Measurements from ENCODE around the gene BCDIN3D.

BCDIN3D gene

DNA sequence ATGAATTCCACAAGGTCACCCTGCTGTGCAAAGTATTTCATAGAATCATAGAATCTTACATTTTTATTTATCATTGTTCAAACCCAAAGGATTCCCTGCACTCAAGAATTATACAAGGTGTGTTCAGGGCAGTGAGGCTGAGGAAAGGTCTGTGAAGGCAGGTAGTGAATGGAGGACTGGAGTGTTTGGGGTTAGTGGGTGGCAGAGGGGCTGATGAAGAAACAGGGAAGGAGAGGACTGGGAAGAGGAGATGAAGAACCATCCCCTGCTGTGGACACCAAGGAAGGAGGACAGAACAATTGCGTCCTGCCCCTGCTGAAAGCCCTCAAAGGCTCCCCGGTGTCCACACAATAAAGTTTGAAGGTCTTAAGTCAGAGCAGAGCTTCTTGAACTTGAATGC is 10.8 kb upstream of the BCDIN3D start:
- DNase-seq = no peak

DNA sequence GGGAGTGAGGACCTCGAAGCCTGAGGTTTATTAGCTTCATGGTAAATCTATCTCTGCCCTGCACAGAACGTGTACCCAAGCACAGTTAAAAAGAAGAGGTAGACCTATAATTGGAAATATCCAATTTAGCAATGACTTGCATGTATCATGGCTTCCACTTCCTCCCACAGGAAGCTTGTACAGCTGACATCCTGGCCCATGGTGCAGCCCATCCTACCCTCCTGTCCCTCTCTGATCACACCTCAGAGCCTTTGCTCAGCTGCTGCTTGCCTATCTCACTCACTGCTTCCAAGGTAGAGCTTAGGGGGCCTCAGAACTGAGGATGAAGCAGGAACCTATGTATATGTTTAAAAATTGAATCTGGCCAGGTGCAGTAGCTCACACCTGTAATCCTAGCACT is 4.3 kb upstream of the BCDIN3D start:
- no peak for DNase-seq

DNA sequence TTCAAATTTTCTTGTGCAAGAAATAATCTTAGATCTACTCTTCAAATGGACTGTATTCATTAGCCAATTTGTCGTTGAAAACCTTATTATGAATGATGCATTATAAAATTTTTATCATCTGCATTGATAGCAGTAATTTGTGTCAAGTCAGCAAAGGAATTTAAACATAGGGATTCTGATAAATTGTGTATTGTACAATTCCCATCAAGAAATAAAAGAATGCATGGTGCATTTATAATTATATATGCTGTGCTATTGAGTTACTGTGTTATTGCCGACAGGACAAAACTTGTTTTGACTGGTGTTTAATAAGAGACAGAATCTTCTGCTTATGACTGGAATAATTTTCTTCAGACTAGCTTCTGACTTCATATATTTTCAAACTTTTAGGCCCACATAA is 3.1 kb upstream of the BCDIN3D start:
- DNase-seq = no peak

DNA sequence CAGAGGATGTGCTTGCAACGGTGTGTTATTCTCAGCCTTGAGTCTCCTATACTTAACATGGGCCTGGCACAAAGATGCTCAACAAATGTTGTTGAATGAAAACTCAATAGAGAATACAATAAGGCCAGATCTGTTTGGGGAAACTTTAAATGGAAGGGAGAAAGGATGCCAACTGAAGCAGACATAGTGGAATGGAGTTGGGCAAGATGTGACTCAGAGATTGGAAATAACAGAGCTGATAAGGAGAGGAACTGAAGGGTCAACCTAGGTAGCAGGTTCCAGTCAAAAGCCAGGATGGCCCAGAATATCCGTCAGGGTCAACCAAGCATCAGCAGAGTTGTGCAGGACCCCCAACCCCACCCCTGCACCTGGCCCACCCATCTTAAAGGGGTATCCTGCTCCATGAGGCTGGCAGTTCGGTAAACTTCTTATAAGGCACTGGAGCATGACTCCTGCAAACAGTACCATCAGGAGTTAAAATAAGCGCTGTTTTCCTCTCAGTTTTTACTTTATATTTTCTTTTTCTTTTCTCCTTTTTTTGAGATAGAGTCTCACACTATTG is 1.1 kb upstream of the BCDIN3D start:
- DNase-seq = peak; percentile 23

DNA sequence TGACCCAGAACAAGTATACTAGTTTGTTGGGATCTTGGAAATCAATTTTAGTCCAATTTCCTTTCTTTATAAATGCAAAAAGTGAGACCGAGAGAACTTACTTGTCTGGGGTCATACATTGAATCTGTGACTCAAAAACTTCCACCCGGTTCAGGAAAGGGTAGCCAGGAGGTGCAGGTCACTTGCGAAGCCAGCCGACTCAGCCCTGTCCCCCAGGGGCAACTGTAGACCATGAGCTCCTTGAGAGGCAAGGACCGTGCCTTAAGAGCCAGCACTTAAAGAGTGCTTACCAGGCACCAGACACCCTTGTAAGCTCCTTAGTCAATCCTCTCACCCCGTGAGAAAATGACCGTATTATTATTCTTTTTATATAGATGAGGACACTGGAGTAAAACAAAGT is 505 bp upstream of the BCDIN3D start:
- DNase-seq = no peak

DNA sequence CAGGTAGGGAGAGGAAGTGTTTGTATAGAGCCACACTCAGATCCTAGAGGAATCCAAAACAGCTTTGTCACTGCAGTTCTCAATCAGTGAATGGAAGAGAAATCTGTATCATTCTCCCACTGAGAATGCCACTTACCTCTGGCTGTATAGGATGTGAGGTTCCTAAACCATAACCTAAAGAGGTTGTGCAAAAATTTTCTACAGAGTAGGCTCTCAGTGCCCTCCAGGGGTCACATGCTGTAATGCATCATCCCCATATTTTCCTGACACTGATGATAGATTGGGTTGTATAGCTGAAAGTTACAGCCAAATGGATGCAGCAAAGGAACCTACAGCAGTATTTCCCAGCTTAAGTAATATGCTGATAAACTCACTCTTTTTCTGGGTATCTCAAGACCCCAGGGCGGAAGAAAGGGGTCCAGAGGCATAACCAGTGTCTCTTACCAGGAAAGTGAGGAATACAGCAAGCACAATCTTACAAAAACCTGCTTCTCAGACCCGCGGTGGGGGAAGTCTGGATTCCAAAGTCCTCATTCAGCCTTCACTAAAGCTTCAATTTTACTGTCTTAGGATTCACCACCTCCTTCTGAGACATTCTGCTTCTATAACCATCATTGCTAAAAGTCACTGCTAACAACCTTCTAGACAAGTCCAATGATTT is 3.8 kb downstream of the BCDIN3D start:
- peak; percentile 53 to 76 for DNase-seq

DNA sequence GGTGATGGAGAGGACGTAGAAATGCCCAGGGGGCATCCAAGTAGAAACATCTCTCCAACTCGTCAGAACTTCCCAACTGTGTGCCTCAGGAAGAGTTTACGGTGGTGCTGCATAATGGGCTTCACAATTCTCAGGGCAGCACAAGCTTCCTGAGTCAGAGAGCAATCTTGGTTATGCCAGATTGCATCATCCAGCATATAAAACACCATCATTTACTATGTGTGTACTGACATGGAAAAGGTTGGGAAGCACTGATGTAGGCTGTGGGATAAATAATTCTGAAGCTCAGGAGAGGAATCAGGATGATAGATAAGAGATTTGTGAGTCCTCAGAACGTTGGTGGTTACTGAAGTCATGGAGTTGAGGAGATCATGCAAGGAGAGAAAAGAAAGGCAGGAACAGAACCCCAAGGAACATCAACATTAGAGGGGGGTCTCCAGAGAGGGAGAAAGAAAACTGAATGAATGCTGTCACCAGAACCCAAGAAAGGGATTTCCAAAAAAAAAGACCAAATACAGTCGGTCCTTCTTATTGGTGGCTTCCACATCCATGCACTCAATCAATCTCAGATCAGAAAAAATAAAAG is 10.0 kb downstream of the BCDIN3D start:
- DNase-seq = no peak

DNA sequence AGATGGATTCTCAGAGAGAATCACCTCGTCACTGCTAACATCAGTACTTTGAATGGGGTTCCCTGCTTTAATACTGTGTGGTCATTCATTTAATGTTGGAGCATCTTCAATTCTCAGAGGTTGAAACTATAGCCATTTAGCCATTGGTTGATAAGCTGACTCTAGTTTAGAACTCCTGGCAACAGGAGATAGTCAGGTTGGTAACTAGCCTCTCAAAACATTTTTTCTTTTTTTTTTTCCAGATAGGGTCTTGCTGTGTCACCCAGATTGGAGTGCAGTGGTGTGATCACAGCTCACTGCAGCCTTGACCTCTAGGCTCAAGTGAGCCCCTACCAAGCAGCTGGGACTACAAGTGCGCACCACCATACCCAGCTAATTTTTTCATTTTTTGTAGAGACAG is 11.2 kb downstream of the BCDIN3D start:
- DNase-seq = no peak

DNA sequence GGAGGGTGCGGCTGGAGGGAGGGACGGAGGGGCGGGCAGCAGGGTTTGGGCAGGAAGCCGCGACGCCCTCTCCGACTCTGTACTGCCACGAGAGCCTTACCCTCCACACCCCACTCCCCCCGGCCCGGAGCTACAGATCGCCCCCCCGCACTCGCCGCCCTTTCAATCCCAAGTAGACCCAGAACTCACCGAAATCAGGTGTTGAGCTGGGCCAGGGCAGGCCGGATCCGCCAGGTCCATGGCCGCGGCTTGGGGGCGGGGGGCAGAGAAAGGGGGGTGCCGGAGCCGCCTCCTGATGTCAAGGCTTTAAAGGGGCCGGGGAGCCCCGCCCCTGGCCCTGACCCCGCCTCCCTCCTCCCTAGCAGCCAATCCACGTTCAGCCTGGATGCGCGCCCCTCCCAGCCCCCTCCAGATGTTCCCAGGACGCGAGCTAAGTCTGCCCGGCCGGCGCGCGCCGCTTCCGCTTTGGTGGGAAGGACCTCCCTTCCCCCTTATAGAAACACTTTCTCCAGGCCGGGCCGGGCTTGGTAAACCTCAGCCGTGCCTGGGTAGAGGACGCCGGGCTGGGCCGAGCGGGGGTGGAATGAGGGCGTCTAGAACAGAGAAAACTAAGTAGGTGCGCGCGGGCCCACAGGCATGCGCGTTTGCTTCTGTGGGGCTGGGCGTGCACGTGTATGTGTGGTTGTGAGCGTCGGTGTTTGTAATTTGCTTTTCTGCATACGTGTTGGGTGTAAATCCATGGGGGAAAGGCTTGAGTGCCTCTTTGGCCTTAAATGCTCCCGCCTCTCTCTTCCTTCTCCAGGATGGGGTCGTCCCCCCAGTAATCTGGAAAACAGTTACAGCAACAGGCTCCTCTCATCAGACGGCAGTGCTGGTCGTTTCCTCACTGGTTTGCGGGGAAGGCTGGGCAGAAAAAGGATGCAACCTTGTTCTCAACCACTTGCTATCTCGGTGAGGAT is 14.5 kb downstream of the BCDIN3D start, which contains the start of gene NCKAP5L:
TSS of gene NCKAP5L (minus strand) at position 281 of the 959 bp plus-strand sequence. CDS start 24,369 bp downstream, outside the sequence.
- DNase-seq = peak; percentile 92 to 97

DNA sequence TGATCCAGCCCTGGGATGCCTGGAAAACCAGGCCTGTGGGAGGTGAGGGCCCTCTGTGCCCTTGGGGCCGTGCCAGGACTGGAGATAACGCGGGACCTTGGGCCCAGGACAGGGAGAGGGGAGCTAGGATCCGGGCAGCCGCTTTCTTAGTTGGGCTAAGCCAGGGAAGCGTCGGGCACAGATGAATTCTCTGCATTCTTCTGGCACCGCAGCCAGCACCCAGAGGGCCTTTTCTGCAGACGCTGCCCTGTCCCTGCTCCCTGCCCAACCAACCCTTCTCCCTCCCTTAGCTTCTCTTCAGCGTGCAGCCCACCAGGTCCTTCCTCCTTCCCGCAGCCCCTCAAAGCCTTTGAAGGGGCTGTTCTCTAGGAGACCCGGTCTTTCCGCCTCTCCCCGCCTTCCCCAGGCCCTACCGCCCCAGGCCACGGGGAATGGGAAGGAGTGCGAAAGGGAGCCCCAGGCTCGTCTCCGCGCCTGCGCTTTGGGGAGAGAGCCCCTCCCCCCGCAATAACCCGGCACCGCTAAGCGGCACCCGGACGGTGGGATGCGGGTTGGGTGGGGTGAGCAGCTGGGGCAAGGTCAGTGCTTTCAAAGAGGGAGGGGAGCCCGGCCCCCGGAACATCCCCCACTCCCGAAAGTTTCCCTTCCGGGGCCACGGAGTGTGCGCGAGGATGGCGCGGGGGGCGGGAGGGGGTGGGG is 15.4 kb downstream of the BCDIN3D start:
- DNase-seq = peak; percentile 44 to 59

DNA sequence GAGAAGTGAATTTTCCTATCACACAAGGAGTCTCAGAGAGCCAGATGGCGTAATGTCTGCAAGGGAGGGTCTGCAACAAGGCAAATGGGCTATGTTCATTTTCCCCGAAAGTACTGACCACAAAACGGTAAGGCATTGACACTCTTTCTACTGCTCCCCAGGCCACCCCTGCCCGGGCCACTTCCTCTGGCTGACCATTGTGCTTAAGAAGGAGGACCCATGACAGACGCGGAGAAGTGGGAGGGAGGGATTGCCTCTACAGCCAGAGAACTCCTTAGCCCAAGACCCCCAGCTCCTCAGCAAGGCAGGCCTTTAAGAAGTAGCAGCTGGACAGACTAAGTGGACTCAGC is 15.9 kb downstream of the BCDIN3D start:
- peak; percentile 29 to 37 for DNase-seq

DNA sequence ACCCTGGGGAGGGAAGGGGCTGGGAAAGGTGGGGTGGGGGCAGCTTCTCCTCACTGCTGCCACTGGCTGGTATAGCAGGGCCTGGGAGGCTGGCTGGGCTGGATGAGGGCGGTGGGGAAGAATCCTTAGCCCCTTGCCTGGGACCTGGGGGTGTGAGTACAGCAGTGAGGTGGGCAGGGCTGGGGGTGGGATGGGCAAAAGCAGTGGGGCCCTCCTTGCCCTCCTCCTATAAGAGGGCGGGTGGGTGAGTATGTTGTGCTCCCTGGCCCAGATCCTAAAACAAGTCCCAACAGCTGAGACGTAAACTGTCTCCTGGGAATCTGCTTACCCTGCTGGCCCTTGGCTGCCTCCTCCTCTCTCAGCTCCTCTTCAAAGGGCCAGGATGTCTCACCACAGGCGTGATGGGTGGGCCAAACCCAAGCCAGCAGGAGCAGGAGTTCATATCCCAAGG is 16.9 kb downstream of the BCDIN3D start:
- DNase-seq = no peak

DNA sequence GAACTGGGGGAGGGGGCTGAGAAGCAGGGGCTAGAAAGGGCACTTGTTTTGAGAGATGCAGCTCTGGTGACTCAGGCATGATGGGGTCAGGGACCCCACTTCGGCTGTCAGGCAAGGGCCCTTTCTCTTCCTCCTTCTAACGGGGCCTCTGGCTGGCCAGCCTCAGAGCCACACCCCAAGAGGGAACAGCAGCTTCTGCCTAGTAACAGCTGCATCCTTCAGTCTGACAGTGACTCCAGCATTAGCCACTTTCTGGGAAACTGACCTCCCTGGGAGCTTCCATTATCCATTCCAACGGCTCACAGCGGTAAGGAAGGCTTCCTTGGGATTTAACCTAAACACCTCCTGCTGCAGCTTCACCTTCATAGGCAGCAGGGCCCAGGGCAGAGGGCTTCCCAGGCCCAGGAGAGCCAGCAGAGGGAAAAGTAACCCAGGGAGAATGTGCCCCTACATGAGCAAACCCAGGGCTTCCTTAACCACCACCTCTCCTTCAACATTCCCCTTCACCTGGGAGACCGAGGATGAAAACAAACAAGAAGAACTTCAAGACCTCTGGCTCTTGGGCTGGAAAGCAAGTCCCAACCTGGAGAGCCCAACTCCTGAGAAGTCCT is 17.4 kb downstream of the BCDIN3D start:
- peak; percentile 70 to 72 for DNase-seq

DNA sequence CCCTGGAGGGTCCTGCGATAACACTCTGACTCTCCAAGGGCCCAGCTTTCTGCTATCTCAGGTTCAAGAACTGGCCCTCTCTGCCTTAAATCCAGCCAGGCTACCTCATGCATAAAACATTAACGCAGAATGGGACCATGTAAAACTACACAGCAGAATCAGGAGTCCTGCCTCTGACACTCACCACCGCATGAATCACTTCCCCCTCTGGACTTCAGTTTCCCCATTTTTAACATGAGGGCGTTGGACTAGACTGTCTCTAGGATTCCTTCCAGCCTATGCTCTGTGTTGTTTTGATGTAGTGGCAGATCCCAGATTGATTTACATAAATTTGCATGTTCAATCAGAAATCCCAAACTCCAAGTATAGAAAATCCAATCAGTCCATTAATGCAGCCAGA is 18.0 kb downstream of the BCDIN3D start:
- peak; percentile 90 for DNase-seq

DNA sequence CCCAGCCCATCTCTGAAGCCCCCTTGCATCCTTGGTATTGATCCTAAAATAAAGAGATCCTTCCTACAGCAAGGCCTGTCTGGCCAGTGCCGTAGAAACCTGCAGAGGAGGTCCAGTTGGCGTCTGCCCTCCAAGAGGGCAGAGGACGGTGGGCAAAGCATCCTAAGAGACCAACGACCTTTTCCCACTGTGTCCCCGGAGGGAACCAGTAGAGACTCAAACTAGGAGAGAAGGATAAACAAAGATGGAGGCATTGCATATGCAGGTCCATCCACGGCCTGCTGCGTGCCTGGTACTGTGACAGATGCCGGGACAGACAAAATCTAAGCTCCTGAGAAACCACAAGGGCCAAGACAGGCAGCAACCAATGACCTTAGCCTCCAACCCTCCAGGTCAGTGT is 18.5 kb downstream of the BCDIN3D start:
- no peak for DNase-seq

DNA sequence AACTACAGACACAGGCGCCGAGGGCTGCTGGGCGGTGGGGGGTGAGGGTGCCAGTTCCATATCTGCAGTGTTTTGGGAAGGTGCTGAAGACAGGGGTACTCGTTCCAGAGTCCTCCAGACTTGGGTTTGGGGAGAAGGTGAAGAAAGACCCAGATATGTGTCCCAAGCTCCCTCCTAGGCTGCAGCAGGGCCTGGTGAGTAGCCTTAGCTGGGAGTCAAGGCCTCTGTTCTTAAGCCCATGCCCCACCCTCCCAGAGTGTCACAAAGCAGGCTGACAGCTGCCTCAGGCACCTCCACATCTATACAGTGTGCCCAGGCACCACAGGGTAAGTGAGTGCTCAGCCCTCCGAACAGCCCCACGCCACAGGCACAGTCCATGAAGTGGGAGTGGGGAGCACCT is 19.0 kb downstream of the BCDIN3D start:
- DNase-seq = no peak

DNA sequence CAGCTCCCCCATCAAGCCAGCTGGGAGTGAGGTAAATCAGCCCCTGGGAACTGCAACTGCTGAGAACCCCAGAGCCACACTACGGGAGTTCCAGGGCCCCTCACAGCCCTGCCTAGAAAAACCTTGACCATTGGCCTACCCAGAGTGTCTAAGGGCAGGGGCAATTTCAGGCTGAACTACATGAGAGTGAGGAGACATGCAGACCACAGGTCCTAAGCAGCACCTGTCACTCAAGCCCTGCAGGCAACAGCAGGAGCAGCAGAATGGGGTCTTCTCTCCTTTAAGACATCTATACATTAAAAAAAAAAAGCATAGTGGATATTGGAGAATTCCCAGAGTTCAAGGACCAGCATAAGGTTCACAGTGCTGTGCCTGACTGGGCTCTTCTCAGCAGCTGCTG is 19.6 kb downstream of the BCDIN3D start:
- no peak for DNase-seq

DNA sequence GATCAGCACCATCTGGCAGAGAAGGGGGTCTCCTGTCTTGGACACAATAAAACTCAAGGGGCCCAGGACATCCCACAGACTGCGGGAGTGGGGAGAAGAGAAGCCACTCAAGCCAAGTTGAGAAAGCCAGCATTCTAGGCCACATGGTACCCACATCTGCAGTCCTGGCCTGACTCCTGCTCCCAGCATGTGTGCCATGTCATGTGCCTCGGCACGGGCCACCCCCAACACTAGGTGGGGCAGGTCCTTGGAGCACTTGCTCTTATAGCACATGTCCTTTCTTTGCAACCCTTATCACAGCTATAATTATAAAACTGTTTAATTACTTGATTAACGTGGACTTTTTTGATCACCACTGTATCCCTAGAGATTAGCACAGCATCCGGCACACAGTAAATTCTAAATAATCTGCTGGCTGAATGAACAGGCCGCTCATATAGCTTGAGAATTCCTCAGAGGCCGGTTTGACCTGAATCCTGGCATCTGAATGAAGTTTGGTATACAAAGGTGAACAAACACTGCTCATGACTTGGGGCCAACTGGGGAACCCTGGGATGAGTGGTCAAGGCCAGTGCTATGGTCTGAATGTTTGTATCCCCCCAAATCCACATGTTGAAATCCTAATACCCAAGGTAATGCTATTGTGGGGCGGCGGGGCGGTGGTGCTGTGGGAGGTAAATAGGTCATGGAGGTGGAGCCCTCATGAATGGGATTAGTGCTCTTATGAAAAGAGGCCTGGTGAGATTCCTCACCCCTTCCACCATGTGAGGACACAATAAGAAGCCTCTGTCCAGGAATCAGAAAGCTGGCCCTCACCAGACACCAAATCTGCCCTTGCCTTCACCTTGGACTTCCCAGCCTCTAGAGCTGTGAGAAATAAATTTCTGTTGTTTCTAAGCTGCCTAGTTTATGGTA is 21.3 kb downstream of the BCDIN3D start:
- DNase-seq = no peak

DNA sequence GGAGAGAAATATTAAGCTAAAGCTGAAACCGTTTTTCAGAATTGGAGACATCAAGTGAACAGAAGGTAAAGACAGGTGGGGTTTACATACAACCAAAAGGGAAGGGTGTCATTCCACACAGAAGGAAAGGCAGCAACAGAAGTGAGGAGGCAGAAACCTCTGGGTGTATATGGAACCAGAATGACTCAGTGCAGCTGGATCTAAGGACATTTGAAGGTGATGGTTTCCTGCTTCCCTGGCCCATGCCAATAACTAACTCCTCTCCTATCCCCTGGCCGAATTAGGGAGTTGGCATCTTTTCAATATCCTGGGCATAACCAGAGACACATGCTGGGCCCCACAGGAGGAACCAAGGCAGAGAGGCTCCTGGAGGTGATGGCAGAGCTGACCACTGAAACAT is 23.1 kb downstream of the BCDIN3D start:
- DNase-seq = no peak

DNA sequence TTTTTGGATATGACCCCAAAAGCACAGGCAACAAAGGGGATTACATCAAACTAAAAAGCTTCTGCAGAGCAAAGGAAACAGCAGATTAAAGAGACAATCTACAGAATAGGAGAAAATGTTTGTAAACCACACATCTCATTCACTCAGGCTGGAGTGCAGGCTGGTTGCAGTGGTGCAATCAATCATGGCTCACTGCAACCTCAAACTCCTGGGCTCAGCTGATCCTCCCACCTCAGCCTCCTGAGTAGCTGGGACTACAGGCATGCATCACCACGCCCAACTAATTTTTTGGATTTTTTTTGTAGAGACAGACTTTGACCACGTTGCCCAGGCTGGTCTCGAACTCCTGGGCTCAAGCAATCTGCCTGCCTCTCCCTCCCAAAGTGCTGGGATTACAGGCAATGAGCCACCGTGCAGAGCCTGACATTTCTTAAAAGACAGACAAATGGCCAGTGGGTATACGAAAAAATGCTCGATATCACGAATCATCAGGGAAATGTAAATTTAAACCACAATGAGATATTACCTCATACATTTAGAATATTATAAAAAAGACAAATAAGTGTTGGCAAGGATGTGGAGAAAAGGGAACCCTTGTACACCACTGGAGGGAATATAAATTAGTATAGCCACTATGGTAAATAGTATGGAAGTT is 24.5 kb downstream of the BCDIN3D start:
- DNase-seq = no peak

DNA sequence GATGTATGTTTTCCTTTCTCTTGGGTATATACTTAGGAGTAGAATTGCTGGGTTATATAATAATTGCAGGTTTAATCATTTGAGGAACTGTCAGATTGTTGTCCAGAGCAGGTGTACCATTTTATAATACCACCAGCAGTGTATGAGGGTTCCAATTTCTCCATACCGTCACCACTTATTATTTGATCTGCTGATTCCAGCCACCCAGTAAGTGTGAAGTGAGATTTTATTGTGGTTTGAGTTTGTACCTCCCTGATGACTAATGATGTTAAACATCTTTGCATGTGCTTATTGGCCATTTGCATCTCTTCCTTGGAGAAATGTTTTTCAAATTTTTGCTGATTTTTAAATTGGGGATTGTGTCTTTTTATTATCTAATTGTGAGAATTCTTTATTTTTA is 29.8 kb downstream of the BCDIN3D start:
- DNase-seq = no peak
